Thyroid gland (tissue), 4 donors: ENCODE results near the gene LRCOL1.

Experiments
- POLR2A ChIP-seq, 2 donors: fragments of 450-650 bp; IDR thresholded peaks; one replicate each; pipeline ENCODE4 v1.6.1; 2017; ENCODE audit warnings: antibody characterized with exemption in 2 of 2, mild to moderate bottlenecking in 2 of 2, moderate library complexity in 1 of 2
- TF ChIP-seq, protein P1 (sequence below), 6 experiments: fragments of 200-600 bp in 3 of 6; fragments of 450-650 bp in 3 of 6; sonication (generic) in 3 of 6; IDR thresholded peaks; one replicate each; pipeline ENCODE4 v1.5.1; 2016 to 2019; ENCODE audit warnings: antibody characterized with exemption in 6 of 6, mild to moderate bottlenecking in 2 of 6, inconsistent platforms in 1 of 6, moderate library complexity in 1 of 6

DNA sequence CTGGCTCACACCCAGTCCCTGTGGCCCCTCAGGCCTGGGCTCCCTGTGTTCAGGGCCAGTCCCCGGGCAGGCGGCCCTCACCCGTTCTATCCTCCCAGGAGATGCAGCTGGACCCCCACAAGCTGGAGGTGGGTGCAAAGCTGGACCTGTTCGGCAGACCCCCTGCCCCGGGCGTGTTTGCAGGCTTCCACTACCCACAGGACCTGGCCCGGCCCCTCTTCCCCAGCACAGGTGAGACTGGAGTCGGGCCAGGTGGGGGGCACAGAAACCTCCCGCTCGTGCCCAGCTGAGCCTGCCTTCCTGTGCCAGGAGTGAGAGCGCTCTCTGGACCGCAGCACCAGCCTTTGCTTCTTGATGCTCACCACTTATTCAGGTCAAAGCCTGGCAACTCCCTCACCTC lies 33.7 kb downstream of the LRCOL1 start:
- TF ChIP-seq, protein P1, sequence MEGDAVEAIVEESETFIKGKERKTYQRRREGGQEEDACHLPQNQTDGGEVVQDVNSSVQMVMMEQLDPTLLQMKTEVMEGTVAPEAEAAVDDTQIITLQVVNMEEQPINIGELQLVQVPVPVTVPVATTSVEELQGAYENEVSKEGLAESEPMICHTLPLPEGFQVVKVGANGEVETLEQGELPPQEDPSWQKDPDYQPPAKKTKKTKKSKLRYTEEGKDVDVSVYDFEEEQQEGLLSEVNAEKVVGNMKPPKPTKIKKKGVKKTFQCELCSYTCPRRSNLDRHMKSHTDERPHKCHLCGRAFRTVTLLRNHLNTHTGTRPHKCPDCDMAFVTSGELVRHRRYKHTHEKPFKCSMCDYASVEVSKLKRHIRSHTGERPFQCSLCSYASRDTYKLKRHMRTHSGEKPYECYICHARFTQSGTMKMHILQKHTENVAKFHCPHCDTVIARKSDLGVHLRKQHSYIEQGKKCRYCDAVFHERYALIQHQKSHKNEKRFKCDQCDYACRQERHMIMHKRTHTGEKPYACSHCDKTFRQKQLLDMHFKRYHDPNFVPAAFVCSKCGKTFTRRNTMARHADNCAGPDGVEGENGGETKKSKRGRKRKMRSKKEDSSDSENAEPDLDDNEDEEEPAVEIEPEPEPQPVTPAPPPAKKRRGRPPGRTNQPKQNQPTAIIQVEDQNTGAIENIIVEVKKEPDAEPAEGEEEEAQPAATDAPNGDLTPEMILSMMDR (IDR thresholded peaks at IDR 0.05), result no peak
- TF ChIP-seq POLR2A (IDR thresholded peaks at IDR 0.05), result no peak
